Femur (tissue), 1 donor: ENCODE measurements around the gene NOS1AP.
A peak's percentile ranks its signal among the peaks of the same experiment; 100 is the strongest.
"Not testable (repeated sequence)": the region's sequence is repeated elsewhere in the genome, so short reads cannot be mapped to it uniquely, and the experiment has no call there.

Source experiments
- DNase-seq: peaks from one replicate; pipeline ENCODE4 v3.0.0-alpha.2; 2017

Gene NOS1AP

DNA sequence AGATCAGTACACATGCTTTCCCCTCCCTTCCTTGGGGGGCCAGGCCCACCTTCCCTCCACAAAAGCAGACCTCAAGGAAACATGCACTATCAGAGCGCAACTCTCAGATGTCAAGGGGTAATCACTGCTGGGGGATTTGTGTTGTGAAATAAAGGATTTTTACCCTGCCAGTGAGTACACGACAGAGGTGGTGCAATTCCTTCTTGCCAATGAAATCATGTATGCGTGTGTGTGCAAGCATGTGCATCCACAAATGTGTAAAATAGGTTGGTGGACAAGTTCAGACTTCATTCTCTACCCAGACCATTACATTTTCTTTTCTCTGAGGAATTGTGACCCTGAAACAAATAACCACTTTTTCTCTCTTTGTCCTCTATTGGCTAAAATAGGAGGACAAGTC is 9.8 kb upstream of the NOS1AP start:
- DNase-seq, result no peak

DNA sequence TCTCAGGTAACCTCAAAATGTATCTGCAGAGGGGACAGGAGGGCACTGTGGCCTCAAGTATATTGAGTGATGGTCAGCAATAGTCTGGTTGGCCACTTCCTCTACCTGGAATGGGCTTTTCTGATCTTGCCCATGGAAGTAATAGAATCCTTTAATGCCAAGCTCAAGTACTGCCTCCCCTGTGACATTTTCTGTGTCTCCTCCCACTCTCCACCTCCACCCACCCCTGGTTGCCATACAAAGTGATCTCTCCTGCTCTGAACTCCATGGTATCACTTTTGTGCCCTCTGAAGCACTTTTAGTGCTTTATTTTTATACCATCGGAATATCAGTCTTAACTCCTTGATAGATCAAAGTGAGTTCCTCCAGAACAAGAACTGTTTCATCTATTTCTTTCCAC is 9.2 kb upstream of the NOS1AP start:
- DNase-seq, result no peak

DNA sequence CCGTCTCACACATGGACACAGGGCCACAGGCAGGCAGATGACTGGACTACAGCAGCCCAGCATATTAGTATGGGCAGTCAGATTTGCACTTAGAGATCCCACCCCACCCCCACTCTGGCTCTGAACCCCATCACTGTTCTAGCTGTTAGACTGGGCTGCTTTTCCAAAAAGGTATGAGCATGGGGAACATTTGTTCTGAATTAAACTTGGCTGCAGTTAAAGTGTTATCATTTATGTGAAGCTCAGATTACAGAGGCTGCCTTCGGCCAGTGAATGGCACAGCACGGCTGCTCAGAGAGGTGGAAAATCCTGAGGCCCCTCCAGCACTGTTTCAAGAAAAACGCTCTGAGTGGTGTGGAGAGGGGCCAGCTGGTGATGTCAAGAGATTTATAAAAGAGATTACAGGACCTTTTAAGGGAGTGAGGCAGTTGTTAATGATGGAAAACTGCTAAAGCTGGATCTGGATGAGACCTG is 6.9 kb upstream of the NOS1AP start:
- DNase-seq, result peak; percentile 27

DNA sequence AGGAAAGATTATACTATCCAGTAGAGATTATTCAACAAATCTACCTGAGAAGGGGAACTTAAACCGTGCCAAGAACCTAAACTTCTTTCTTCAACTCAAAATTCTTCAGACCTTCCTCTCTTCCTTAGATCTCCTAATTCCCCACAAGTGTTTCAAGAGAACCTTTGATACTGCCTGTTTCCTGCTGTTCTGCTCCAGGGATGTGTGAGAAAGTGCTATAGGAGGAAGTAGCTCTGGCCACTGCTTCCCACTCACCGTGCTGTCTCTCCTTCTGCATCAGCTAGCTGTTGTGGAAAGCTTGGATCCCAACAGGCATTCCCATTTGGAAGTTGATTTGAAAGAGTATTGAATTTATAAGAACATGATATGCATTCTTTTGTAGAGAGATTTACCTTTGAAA is 4.5 kb upstream of the NOS1AP start:
- no peak for DNase-seq

DNA sequence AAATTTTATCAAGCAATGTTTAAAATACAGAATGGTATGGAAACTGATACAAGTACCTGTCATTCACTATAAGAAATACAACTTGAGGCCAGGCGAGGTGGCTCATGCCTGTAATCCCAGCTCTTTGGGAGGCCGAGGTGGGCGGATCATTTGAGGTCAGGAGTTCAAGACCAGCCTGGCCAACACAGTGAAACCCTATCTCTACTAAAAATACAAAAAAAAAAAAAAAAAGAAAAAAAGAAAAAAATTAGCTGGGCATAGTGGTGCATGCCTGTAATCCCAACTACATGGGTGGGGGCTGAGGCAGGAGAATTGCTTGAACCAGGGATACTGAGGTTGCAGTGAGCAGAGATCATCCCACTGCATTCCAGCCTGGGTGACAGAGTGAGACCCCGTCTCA is 2.7 kb upstream of the NOS1AP start:
- DNase-seq, result not testable (repeated sequence)

DNA sequence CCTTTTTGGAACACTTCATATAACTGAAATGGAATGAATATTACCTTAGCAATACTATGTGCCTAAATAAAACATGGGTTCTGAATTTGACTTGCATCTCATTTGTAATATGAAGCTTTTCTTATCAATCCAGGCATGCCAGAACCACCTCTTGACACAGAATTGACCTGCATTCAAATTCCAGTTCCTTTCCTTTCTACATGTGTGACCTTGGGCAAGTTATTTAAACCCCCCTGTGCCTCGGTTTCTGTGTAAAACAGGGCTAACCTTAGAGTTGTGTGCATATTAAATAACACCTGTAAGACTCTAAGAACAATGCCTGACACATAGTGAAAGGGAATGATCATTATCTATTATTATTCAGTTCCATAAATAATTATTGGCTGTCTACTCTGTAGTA is 2.0 kb upstream of the NOS1AP start:
- no peak for DNase-seq

DNA sequence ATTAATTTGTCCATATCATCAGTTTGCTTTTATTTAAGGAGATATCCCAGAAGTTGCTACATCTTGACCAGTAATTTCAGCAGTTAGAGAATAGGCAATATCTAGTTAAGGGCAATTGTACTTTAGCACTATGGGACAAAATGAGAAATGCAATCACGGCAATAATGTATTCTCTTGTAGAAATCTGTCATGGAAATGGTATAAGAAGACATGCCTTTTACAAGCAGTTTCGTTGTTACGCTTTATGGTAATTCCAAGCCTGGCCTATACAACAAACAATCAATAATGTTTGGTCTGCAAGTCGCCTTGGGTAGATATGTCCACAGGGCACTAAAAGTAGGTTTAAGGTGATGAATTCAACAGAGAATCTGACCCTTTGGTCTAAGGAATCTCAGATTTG is 1.2 kb upstream of the NOS1AP start:
- DNase-seq, result no peak

DNA sequence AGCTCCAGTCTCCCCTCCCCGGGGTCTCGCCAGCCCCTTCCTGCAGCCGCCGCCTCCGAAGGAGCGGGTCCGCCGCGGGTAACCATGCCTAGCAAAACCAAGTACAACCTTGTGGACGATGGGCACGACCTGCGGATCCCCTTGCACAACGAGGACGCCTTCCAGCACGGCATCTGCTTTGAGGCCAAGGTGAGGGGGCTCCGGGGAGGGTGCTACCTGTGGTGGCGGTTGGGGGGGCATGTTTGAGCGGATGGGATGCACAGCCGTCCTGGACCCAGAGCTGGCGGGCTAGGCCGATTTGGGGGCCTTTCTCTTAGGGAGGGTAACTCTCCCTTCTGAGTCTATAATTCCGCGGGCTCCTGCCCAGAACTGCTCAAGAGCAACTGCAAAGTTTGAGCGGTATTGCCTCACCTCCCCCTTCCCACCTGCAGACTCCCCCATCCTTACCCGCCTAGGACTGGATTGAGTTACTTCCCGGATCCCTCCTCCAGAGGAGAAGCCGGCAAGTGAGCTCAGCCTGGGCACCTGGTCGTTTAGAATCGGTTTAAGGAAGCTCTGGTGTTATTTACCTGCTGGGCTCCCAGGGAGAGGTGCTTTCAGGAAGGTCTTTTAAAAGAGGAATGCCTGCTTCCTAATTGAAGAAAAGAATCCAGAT is 730 bp downstream of the NOS1AP start:
- DNase-seq, result peak; percentile 26

DNA sequence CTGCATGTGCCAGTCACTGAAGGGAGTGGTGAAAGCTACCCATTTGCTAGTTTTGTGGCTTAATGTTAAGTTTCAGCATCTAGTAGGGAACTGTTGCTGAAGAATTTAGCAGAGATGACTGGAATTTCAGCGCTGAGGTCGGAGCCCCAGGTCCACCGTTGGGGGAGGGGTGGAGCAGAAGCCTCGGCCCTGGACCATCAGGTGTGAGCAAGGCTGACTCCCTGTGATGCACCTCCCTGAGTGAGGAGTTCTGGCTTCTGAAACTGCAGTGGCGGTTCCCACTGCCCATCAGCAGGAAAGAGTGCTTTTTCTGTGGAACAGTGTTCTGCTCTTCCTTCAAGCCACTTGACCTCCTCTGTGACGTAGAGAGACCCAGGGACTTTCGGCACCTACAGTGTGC is 1.3 kb downstream of the NOS1AP start:
- no peak for DNase-seq

DNA sequence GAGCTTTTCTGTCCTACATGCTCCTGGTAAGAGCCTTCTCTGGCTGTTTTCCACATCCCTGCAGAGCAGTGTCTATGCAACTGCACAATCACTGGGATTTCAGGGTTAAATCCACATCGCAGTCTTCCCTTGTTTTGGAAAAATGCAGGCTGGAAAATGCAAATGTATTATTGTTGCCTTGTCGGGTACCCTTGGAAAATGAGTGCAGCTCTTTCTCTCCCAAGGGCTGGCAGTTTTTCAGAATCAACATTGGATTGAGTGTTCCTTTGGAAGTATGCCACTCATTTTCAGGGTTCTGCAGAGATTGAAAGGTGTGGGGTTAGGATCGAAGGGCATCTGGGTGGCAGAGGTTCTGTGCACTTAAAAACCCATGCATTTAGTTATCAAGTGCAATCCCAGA is 3.2 kb downstream of the NOS1AP start:
- no peak for DNase-seq

DNA sequence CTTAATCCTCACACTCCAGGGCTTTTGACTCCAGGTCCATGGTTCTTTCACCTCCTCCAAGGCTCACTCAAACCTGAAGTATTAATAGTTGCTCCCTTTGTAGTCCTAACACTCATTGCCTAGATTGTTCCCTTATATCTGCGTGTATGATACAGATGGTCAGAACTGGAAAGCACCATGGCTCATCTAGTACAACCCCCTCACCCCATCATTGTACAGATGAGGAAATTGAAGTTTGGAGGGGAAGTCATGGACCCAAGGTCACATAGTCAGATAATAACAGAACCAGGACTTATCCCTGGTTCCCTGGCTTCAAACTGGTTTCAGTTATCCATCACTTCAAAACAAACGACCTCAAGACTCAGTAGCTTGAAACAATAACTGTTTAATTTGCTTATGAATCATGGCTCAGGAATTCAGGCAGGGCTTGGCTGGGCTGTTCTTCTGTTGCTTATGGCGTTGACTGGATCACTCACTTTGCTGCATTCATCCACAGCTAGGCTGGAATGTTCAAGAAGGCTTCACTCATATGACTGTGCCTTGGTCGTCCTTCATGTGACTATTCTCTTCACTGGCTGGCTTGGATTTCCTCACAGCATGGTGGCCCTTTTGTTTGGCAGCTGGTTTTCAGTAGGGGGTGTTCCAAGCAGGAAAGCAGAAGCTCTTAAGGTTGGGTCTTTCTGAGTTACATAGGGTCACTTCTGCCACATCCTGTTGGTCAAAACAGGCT is 5.0 kb downstream of the NOS1AP start:
- DNase-seq, result no peak

DNA sequence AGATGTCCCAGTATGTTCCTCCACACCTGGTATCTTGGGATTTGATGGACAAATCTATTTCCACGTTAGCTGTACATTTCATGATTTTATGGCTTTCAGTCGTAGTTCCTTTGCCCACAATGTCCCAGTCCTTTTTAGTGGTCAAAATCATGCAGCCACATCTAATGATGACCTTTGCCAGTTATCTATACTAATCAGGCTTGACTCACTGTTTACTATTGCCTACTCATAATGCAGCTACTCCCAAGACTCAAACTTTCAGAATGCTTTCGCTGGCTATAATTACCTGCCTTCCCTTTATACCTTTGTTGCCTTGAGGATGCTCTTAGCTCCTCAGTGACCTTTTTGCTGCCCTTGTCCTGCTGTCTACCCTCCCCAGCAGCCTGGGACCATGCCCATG is 6.4 kb downstream of the NOS1AP start:
- no peak for DNase-seq

DNA sequence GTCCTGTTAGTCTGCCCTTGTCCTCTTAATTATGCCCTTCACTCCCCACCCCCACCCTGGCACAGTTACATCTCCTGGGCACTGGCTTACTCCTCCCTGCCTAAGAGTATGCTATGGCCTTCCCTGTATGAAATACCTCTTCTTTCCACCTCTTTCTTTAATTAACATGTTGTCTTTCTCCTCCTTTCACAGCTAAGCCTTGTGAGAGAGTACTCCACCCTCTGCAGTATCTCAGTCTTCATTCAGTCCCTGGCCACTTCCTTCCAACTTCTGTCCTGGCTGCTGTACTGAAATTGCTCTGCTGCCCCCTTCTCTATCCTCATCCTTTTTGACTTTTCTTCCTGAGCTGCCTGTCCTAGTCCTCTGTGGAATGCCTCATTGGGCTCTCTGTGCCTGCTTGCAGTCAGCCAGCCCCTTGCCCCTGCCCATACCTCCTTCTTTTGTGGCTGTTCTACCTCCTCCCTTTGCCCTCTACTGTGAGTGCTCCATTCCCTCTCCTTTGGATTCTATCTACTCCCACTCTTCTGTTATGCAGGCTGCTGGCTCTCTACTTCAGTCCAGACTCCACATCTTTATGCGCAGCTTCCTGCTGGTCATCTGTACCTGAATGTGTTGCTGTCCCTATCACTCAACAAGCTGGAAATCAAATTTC is 8.3 kb downstream of the NOS1AP start:
- no peak for DNase-seq

DNA sequence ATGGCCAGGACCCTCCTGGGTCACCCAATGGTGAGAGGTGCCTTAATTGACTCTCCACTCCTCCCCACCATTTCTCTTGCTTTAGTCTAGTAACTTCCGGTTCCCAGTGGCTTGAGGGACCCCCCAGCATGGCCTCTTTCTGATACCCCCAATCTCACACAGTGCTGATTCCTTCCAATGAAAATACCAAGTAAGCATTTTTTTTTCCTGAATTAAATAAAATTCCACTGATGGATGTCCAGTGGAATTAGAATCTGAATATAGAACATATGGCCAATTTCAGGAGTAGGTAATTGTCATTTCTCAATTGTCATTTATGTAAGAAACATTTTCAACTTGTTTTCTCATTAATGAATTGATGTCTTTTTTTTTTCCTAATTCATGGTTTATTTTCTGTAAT is 9.5 kb downstream of the NOS1AP start:
- DNase-seq, result no peak

DNA sequence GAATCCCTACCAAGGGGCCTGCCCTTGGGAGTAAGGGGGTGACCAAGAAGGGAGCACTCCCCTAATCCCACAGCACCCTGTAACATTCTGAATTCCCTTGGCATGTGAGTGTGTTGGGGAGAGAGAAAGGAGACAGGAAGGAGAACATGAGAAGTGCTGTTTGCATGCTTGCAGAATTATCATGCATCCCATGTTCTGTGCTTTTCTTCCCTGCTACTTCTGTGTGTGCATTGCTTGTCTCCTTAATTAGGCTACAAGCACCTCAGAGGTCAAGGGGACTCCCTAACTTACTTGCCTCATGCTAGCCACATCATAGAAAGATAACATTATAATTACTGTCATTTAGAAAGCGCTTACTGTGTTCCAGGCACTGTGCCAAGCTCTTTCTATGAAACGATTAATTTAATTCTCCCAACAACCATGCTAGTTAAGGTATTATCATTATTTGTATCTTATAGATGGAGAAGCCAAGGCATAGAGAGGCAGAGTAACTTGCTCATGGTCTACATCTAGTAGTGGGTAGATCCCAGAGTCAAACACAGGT is 11.1 kb downstream of the NOS1AP start:
- DNase-seq, result no peak

DNA sequence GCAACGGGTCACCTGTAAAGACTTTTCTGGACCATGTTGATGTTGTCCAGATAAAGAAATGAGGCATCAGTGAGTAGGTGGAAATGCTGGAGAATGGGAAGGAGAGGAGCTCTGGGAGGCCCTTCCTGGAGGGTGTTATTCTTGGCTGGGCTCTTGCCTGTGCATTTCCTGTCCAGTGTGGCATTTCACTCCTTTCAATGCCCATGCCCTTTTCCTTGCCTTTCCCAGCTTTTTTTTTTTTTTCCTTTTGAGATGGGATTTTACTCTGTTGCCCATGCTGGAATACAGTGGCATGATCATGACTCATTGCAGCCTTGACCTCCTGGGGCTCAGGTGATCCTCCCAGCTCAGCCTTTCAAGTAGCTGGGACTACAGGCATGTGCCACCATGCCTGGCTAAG is 11.8 kb downstream of the NOS1AP start:
- no peak for DNase-seq

DNA sequence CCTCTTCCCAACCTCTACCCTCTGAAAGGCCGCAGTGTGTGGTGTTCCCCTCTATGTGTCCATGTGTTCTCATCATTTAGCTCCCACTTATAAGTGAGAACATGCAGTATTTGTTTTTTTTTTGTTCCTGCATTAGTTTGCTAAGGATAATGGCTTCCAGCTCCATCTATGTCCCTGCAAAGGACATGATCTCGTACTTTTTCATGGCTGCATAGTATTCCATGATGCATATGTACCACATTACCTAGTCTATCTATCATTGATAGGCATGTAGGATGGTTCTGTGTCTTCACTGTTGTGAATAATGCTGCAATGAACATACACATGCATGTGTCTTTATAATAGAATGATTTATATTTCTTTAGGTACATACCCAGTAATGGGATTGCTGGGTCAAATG is 12.6 kb downstream of the NOS1AP start:
- DNase-seq, result not testable (repeated sequence)

DNA sequence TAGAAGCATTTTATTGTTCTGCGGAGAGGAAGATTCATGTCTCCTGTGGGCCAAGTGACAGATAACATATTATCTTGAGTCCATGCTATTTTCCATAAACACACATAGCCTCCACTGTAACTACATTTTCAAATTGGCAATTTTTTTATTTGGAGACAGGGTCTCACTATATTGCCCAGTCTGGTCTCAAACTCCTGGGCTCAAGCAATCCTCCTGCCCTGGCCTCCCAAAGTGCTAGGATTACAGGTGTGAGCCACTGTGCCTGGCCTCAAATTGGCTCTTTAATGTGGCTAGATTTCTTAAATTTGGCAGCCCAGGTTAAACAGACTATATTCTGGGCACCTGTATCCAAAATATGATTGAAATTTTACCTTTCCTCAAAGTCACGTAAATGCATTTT is 13.8 kb downstream of the NOS1AP start:
- no peak for DNase-seq

DNA sequence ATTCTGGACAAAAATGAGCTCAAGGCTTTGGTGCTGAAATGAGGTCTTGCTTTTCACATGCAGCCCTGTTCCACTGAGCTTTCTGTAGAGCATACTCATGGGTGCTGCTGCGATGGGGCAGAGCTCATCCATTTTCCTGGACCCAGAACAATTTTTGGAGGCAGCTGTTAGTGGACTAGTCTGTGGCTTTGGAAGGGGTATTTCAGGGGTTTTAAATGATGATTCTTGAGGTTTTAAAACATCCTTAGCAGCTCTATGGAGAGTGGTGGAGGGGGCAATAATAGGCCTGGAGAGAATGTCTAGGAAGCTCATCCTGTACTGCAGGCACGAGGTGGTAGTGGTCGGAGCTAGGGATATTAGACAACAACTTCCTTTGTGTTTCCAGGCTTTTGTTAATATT is 16.5 kb downstream of the NOS1AP start:
- no peak for DNase-seq

DNA sequence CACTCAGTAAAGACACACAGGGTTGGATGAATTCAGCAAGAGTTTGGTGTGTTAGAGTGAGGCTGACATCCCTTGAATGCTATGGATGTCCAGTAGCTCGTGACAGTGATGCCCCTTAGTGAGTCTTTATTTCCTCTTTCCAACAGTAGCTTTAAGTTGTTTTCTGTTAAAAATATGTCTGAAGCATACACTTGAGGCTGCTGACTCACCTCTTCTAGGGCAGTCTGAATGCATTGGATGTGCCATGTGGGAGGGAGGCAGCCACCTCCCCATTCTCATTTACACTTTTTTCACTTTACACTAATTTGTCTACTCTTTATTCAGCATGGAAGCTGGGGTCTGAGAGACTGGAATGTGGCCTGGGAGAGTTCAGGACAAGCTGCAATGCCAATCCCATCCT is 17.6 kb downstream of the NOS1AP start:
- no peak for DNase-seq

DNA sequence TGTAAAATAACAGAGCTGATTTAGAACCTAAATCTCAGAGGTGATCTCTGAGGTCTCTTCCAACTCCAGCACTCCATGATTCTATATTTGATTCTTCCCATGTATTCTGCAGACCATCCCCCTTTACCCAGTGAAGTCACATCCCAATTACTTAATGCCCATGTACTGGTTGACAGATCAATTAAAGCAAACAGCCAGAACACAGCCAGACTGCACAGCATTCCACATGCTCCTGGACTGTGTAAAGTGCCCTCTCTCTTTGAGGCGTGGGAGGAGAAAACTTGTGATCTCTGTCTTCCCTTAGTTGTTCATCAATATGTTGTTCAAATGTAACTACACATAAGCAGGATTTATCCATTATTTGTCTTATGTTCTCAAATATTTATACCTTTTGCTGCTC is 18.1 kb downstream of the NOS1AP start:
- no peak for DNase-seq

DNA sequence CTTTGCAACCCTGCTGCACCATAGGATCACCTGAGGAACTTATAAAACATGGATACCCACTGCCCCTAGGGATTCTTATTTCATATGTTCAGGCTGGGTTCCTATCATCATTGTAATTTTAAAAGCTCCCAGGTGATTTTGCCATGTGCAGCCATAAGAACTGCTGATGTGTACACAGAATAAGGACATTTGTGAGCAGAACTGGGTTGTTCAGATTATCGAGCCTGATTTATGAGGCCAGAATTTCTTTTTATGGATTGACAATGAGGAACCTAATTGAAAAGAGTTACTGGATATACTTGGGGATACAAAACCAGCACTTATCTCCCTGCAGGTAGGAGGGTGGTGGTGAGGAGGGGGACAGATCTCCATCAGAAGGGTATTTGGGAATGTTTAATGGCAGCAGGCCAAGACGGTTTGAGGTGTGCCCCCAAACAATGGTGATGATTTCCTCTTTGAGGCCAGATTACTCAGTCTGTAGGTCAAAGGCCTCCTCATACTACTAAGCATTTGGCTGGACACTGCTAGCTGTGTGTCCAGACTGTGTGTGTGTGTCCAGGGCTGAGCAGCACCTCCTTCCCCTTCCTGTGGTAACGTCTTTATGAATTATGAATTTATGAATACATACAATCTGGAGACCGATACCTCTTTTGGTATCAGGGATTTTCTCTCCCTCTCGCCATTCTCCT is 18.9 kb downstream of the NOS1AP start:
- no peak for DNase-seq

DNA sequence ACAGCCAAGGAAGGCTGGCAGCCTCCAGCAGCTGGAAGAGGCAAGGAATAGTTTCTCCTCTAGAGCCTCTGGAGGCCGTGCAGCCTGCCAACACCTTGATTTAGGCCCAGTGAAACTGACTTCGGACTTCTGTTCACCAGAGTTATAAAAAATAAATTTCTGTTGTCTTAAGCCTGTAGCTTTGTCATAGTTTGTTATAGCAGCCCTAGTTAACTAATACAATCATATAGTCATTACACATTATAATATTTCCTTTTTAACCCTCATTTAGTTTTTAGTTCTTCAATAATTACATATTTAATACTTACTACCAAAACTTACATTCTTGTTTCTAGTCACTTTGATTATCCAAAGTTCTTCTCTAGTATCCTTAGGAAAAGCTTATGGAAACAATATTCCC is 20.3 kb downstream of the NOS1AP start:
- no peak for DNase-seq
